ENCODE results near the gene RTL5.

Gene RTL5

DNA sequence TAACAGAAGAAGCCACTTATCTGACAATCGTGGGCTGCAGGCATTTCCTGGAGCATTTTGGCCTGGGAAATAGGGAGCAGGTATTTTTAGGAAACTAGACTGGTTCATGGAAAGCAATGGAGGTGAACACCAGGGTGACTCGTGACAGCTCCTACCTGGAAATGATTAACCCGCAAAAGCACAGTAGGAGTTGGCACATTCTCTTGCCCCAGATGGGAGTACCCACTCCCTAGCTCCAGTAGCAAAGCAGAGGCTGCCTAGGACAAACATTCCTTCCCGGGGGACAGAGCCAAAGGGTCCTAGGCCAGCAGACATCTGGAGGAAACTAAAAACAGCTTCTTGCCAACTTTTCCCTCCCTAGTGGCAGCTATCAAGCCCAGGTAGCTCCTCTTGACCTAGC is 29.0 kb downstream of the RTL5 start:
- TF ChIP-seq, protein P1, sequence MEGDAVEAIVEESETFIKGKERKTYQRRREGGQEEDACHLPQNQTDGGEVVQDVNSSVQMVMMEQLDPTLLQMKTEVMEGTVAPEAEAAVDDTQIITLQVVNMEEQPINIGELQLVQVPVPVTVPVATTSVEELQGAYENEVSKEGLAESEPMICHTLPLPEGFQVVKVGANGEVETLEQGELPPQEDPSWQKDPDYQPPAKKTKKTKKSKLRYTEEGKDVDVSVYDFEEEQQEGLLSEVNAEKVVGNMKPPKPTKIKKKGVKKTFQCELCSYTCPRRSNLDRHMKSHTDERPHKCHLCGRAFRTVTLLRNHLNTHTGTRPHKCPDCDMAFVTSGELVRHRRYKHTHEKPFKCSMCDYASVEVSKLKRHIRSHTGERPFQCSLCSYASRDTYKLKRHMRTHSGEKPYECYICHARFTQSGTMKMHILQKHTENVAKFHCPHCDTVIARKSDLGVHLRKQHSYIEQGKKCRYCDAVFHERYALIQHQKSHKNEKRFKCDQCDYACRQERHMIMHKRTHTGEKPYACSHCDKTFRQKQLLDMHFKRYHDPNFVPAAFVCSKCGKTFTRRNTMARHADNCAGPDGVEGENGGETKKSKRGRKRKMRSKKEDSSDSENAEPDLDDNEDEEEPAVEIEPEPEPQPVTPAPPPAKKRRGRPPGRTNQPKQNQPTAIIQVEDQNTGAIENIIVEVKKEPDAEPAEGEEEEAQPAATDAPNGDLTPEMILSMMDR (IDR thresholded peaks at IDR 0.05; ENCODE audit: control insufficient read depth, extremely low read depth, insufficient read depth), result no peak
- DNase-seq (ENCODE audit: low read depth), result no peak
- H3K4me3 ChIP-seq (ENCODE audit: low read depth, low read length), result no peak overlapping the region

DNA sequence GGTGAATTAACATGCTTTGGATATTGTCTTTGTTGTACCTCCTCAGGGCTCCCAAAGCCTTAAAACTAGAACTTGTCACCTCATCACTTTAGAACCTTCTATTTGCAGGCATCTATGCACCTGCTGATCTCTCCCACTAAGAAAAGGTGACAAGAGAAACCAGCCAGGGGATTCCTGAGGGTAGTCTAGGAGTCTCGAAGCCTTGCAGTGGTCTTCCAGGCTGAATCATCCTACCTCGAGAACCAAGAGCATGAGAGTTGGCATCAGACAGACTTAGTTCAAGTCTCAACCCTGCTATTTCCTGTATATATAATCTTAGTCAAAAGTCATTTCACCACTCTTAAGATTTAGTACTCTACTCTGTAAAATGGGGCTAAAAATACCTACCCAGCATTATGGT is 29.6 kb downstream of the RTL5 start:
- H3K4me3 ChIP-seq (ENCODE audit: low read depth, low read length), result no peak overlapping the region
- TF ChIP-seq, protein P1 (IDR thresholded peaks at IDR 0.05; ENCODE audit: control insufficient read depth, extremely low read depth, insufficient read depth), result no peak
- DNase-seq (ENCODE audit: low read depth), result no peak

DNA sequence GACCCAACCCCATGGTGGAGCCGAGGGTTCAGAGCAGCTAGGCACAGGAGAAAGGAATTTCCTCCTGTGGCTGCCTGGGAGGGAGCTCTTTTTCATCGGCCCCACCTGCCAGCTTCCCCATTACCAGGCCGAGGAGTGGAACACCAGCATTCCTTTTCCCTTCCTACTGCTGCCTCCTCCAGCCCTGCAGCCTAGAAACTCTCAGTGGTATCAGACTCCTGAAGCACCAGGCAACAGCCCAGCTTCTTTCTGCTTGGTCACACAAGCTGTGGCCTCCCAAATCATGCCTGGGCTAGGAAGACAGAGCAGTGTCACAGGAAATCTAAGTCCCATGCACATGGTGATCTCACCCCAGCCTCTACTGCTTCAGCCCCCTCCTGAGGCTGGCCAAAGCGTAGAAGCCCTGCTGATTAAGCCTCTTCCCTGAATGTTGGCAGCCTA is 30.1 kb downstream of the RTL5 start:
- DNase-seq (ENCODE audit: low read depth), result no peak
- TF ChIP-seq, protein P1 (IDR thresholded peaks at IDR 0.05; ENCODE audit: control insufficient read depth, extremely low read depth, insufficient read depth), result no peak
- no peak overlapping the region for H3K4me3 ChIP-seq (ENCODE audit: low read depth, low read length)

DNA sequence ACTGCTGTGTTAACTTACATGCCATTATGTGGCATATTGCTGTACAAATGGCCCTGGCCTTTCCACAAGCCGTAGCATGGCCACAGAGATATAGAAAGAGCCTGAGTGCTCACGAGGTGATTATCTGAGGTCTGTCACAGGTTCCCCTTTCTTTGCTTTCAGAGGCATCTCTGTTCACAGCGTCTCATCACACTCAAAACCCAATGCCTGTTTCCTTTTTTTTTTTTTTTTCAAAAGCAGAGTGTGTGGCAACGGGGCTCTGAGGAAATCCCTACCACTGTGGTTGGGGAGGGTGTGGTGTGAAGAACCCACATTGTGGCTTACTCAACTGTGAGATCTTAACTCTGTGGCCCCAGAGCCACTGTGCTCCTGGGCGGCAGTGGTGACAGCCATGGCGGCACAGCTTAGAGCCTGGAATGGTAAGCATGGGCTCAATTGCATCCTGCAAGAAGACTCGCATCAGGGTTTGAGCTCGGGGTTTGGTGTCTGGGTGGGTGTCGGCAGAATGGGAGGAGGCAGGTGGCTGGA is 30.8 kb downstream of the RTL5 start:
- DNase-seq (ENCODE audit: low read depth), result no peak
- TF ChIP-seq, protein P1 (IDR thresholded peaks at IDR 0.05; ENCODE audit: control insufficient read depth, extremely low read depth, insufficient read depth), result no peak
- no peak overlapping the region for H3K4me3 ChIP-seq (ENCODE audit: low read depth, low read length)

DNA sequence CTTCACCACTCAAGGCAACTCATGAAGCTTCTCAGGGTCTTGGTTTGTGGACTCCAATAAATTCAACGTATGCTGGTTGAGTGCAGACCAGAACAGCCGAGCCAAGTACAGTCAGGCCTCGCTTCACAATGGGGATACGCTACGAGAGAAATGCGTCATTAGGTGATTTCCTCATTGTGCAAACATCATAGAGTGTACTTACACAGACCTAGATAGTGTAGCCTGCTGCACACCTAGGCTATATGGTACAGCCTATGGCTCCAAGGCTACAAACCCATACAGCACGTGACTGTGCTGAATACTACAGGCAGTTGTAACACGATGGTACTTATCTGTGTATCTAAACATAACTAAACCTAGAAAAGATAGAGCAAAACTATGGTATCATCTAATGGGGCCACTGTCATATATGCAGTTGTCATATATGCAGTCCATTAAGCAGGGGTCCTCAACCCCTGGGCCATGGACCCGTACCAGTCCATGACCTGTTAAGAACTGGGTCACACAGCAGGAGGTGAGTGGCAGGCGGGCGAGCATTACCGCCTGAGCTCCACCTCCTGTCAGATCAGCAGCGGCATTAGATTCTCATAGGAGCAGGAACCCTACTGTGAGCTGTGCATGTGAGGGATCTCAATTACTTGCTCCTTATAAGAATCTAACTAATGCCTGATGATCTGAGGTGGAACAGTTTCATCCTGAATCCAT is 31.5 kb downstream of the RTL5 start:
- no peak overlapping the region for H3K4me3 ChIP-seq (ENCODE audit: low read depth, low read length)
- TF ChIP-seq, protein P1 (IDR thresholded peaks at IDR 0.05; ENCODE audit: control insufficient read depth, extremely low read depth, insufficient read depth), result no peak
- no peak for DNase-seq (ENCODE audit: low read depth)

DNA sequence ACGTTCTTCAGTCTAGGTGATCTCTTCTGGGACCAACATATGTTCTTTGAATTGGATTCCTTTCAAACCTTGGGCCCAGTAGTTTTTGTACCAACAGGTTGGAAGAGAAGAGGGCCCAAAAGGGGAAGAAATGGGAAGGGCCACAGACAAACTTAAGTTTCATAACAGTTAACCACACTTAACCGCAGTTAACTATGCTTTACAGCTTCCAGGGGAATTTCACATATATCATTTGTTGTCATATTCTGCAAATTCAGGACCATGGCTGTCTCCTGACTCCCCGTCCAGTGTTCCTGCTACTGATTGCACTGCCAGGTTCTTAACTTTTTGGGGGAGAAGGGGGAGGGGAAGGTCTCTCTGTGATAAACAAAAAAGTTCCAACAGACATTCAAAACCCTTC is 34.6 kb downstream of the RTL5 start:
- no peak for DNase-seq (ENCODE audit: low read depth)
- TF ChIP-seq, protein P1 (IDR thresholded peaks at IDR 0.05; ENCODE audit: control insufficient read depth, extremely low read depth, insufficient read depth), result no peak
- H3K4me3 ChIP-seq (ENCODE audit: low read depth, low read length), result no peak overlapping the region

DNA sequence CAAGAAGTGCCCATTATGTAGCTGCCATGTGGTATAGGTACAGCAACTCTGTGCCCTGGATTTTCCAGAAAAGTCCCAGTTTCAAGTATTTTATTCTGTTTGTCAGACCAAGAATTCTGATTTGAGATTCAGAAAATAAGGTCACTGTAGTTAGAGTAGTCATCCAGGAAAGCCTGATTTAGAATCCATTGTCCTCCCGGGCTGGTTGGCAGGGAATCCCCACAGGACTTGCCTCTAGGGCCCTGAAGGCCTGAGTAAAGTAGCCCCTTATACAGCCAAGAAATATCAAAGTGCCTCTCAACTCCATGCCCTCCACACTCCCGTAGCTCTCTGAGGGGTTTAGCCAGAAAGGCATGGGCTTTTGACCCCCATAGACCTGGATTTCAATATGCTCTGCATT is 36.3 kb downstream of the RTL5 start:
- H3K4me3 ChIP-seq (ENCODE audit: low read depth, low read length), result no peak overlapping the region
- TF ChIP-seq, protein P1 (IDR thresholded peaks at IDR 0.05; ENCODE audit: control insufficient read depth, extremely low read depth, insufficient read depth), result no peak

More for the DNA sequence above, 36.3 kb downstream of the RTL5 start:
- DNase-seq (ENCODE audit: low read depth), result no peak
